WTC11 (cell line): ENCODE results near the gene GSTO2. TPM values are rescaled to one million over a fixed set of nuclear protein-coding genes. Genes with fewer than 3 reads are reported as not detected.

ENCODE experiments used
- ATAC-seq: fragments of 200-7000 bp; cut with Tn5 transposase; 2 replicates; pipeline ENCODE4 v1.10.0; 2021; ENCODE audit warnings: mild to moderate bottlenecking, moderate library complexity
- CTCF ChIA-PET: fragments of 300-600 bp; sonication (Branson Sonifier 250); formaldehyde crosslinking; loops from one replicate; lab custom pipeline; 2021; ENCODE audit warnings: antibody characterized with exemption; lab: Charles Lee
- POLR2A ChIA-PET: fragments of 350-600 bp; sonication (Branson Sonifier 250); formaldehyde crosslinking; loops from one replicate; lab custom pipeline; 2021; ENCODE audit warnings: antibody characterized with exemption; lab: Charles Lee
- DNase-seq: peaks from one replicate; pipeline ENCODE4 v3.0.0; 2021; ENCODE audit warnings: low spot score
- H3K27ac Mint-ChIP-seq: 2 replicates; pipeline ENCODE4 v1.8.0; 2021; ENCODE audit warnings: mixed read lengths
- H3K27me3 Mint-ChIP-seq: 2 replicates; pipeline ENCODE4 v1.8.0; 2021; ENCODE audit warnings: low read depth, mild to moderate bottlenecking, moderate library complexity, mixed read lengths
- H3K36me3 Mint-ChIP-seq: 2 replicates; pipeline ENCODE4 v1.8.0; 2021; ENCODE audit warnings: mixed read lengths
- H3K4me1 Mint-ChIP-seq: 2 replicates; pipeline ENCODE4 v1.8.0; 2022; ENCODE audit warnings: mixed read lengths
- H3K4me3 Mint-ChIP-seq: 2 replicates; pipeline ENCODE4 v1.8.0; 2021; ENCODE audit warnings: mild to moderate bottlenecking, moderate library complexity, mixed read lengths
- H3K9me3 Mint-ChIP-seq: 2 replicates; pipeline ENCODE4 v1.8.0; 2021; ENCODE audit warnings: mixed read lengths
- CTCF ChIP-seq: fragments of 200-600 bp; IDR thresholded peaks from 2 replicates; pipeline ENCODE4 v1.8.0; 2022; ENCODE audit warnings: antibody characterized with exemption
- FOXP1 ChIP-seq: sonication (generic); formaldehyde crosslinking; IDR thresholded peaks from 2 replicates; pipeline ENCODE4 v1.8.0; 2022; ENCODE audit warnings: missing genetic modification reagents, mild to moderate bottlenecking, moderate library complexity, borderline replicate concordance
- GTF2I ChIP-seq: fragments of 250-450 bp; sonication (Bioruptor Pico); conservative IDR thresholded peaks from 2 replicates; pipeline ENCODE4 v1.4.0; 2021; ENCODE audit warnings: mild to moderate bottlenecking
- IRF2 ChIP-seq: sonication (generic); formaldehyde crosslinking; IDR thresholded peaks from 2 replicates; pipeline ENCODE4 v1.8.0; 2022; ENCODE audit warnings: low read depth, missing genetic modification reagents, borderline replicate concordance
- JAZF1 ChIP-seq: fragments of 250-450 bp; sonication (Bioruptor Pico); IDR thresholded peaks from 2 replicates; pipeline ENCODE4 v1.9.0; 2021; ENCODE audit warnings: moderate library complexity, mild to moderate bottlenecking, inconsistent platforms
- MAX ChIP-seq: sonication (generic); formaldehyde crosslinking; IDR thresholded peaks from 2 replicates; pipeline ENCODE4 v1.8.0; 2022; ENCODE audit warnings: mild to moderate bottlenecking, missing genetic modification reagents
- NR2C2 ChIP-seq: sonication (generic); formaldehyde crosslinking; IDR thresholded peaks from 2 replicates; pipeline ENCODE4 v1.8.0; 2022; ENCODE audit warnings: mild to moderate bottlenecking, missing genetic modification reagents
- OVOL2 ChIP-seq: fragments of 250-450 bp; sonication (Bioruptor Pico); IDR thresholded peaks from 2 replicates; pipeline ENCODE4 v1.9.0; 2021; ENCODE audit warnings: mild to moderate bottlenecking, borderline replicate concordance
- RELA ChIP-seq: sonication (generic); formaldehyde crosslinking; IDR thresholded peaks from 2 replicates; pipeline ENCODE4 v1.8.1; 2022; ENCODE audit warnings: missing genetic modification reagents, mild to moderate bottlenecking, borderline replicate concordance
- SMAD4 ChIP-seq: sonication (generic); formaldehyde crosslinking; IDR thresholded peaks from 2 replicates; pipeline ENCODE4 v1.8.0; 2022; ENCODE audit warnings: mild to moderate bottlenecking, missing genetic modification reagents
- SP1 ChIP-seq: sonication (generic); formaldehyde crosslinking; conservative IDR thresholded peaks from 2 replicates; pipeline ENCODE4 v1.8.1; 2022; ENCODE audit warnings: missing genetic modification reagents
- TEAD4 ChIP-seq: sonication (generic); formaldehyde crosslinking; IDR thresholded peaks from 2 replicates; pipeline ENCODE4 v1.8.0; 2022; ENCODE audit warnings: mild to moderate bottlenecking, missing genetic modification reagents
- ZNF317 ChIP-seq: sonication (generic); formaldehyde crosslinking; IDR thresholded peaks from 2 replicates; pipeline ENCODE4 v1.8.1; 2023; ENCODE audit warnings: low read depth, mild to moderate bottlenecking, moderate library complexity, missing genetic modification reagents, borderline replicate concordance
- total RNA-seq: library from RNA; stranded (reverse); gene quantifications from 3 replicates; pipeline ENCODE4 v1.2.3, GENCODE V29; 2021
- TF ChIP-seq, protein P1 (sequence below): sonication (generic); formaldehyde crosslinking; IDR thresholded peaks from 2 replicates; pipeline ENCODE4 v1.8.1; 2022; ENCODE audit warnings: mild to moderate bottlenecking, moderate library complexity, missing genetic modification reagents
- TF ChIP-seq, protein P2 (sequence below): fragments of 250-450 bp; sonication (Bioruptor Pico); IDR thresholded peaks from 2 replicates; pipeline ENCODE4 v1.9.0; 2021; ENCODE audit warnings: mild to moderate bottlenecking
- TF ChIP-seq, protein P3 (sequence below): fragments of 250-450 bp; sonication (Bioruptor Pico); IDR thresholded peaks from 2 replicates; pipeline ENCODE4 v1.9.0; 2021; ENCODE audit warnings: mild to moderate bottlenecking, borderline replicate concordance
- TF ChIP-seq, protein P4 (sequence below): sonication (generic); formaldehyde crosslinking; conservative IDR thresholded peaks from 2 replicates; pipeline ENCODE4 v1.8.1; 2022; ENCODE audit warnings: mild to moderate bottlenecking, missing genetic modification reagents
- TF ChIP-seq, protein P5 (sequence below): sonication (generic); formaldehyde crosslinking; IDR thresholded peaks from 2 replicates; pipeline ENCODE4 v1.8.0; 2023; ENCODE audit warnings: missing genetic modification reagents, mild to moderate bottlenecking, borderline replicate concordance
- TF ChIP-seq, protein P6 (sequence below): sonication (generic); formaldehyde crosslinking; IDR thresholded peaks from 2 replicates; pipeline ENCODE4 v1.8.0; 2023; ENCODE audit warnings: mild to moderate bottlenecking, missing genetic modification reagents

GSTO2 gene
- total RNA-seq, 1 experiment from 2014 or later, result 10.7 TPM

- DNase-seq, result no peak
- Mint-ChIP-seq H3K4me1 (peaks cover 43% of the 10 kb centered on the region), H3K27ac (no peak overlapping the region), H3K4me3 (no peak overlapping the region; the same call in 1 of the 2 replicates), H3K9me3 (peaks cover 38% of the 10 kb centered on the region), H3K27me3 (peaks cover 16% of the 10 kb centered on the region)
- CTCF ChIA-PET, result interaction anchor here (1.0 kb wide), 1 partner anchor 41 kb away, joined by 3 read pairs; no protein-coding TSS in a partner anchor
- TF ChIP-seq GTF2I (CRISPR knock-in tag) (no peak), IRF2 (CRISPR knock-in tag) (no peak)
- TF ChIP-seq, all 79 proteins: peak for 0
- H3K36me3 Mint-ChIP-seq, result peaks cover 7% of the 10 kb centered on the region; the same call in 1 of the 2 replicates
- POLR2A ChIA-PET, result no interaction called here
- no peak for ATAC-seq
These were observed 18.6 kb upstream of the GSTO2 start for GRCh38 chr10:104250371-104250770.

- Mint-ChIP-seq H3K27me3 (peaks cover 16% of the 10 kb centered on the region), H3K9me3 (peaks cover 29% of the 10 kb centered on the region), H3K4me3 (no peak overlapping the region), H3K27ac (no peak overlapping the region), H3K4me1 (peaks cover 53% of the 10 kb centered on the region), H3K36me3 (peaks cover 7% of the 10 kb centered on the region; the same call in 1 of the 2 replicates)
- no peak for ATAC-seq
- TF ChIP-seq, protein P1, sequence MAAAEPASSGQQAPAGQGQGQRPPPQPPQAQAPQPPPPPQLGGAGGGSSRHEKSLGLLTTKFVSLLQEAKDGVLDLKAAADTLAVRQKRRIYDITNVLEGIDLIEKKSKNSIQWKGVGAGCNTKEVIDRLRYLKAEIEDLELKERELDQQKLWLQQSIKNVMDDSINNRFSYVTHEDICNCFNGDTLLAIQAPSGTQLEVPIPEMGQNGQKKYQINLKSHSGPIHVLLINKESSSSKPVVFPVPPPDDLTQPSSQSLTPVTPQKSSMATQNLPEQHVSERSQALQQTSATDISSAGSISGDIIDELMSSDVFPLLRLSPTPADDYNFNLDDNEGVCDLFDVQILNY (CRISPR knock-in tag), result no peak
- TF ChIP-seq, protein P2, sequence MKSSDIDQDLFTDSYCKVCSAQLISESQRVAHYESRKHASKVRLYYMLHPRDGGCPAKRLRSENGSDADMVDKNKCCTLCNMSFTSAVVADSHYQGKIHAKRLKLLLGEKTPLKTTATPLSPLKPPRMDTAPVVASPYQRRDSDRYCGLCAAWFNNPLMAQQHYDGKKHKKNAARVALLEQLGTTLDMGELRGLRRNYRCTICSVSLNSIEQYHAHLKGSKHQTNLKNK (CRISPR knock-in tag), result no peak
- TF ChIP-seq ZNF317 (CRISPR knock-in tag), result no peak
- no peak for TF ChIP-seq MAX (CRISPR knock-in tag)
- no peak for TF ChIP-seq CTCF
- TF ChIP-seq SMAD4 (CRISPR knock-in tag), result no peak
- TF ChIP-seq, protein P3, sequence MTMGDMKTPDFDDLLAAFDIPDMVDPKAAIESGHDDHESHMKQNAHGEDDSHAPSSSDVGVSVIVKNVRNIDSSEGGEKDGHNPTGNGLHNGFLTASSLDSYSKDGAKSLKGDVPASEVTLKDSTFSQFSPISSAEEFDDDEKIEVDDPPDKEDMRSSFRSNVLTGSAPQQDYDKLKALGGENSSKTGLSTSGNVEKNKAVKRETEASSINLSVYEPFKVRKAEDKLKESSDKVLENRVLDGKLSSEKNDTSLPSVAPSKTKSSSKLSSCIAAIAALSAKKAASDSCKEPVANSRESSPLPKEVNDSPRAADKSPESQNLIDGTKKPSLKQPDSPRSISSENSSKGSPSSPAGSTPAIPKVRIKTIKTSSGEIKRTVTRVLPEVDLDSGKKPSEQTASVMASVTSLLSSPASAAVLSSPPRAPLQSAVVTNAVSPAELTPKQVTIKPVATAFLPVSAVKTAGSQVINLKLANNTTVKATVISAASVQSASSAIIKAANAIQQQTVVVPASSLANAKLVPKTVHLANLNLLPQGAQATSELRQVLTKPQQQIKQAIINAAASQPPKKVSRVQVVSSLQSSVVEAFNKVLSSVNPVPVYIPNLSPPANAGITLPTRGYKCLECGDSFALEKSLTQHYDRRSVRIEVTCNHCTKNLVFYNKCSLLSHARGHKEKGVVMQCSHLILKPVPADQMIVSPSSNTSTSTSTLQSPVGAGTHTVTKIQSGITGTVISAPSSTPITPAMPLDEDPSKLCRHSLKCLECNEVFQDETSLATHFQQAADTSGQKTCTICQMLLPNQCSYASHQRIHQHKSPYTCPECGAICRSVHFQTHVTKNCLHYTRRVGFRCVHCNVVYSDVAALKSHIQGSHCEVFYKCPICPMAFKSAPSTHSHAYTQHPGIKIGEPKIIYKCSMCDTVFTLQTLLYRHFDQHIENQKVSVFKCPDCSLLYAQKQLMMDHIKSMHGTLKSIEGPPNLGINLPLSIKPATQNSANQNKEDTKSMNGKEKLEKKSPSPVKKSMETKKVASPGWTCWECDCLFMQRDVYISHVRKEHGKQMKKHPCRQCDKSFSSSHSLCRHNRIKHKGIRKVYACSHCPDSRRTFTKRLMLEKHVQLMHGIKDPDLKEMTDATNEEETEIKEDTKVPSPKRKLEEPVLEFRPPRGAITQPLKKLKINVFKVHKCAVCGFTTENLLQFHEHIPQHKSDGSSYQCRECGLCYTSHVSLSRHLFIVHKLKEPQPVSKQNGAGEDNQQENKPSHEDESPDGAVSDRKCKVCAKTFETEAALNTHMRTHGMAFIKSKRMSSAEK (CRISPR knock-in tag), result no peak
- TF ChIP-seq IRF2 (CRISPR knock-in tag), result no peak
- TF ChIP-seq, protein P4, sequence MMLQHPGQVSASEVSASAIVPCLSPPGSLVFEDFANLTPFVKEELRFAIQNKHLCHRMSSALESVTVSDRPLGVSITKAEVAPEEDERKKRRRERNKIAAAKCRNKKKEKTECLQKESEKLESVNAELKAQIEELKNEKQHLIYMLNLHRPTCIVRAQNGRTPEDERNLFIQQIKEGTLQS (CRISPR knock-in tag), result no peak
- no peak for TF ChIP-seq TEAD4 (CRISPR knock-in tag)
- no peak for TF ChIP-seq NR2C2 (CRISPR knock-in tag)
- TF ChIP-seq, protein P5, sequence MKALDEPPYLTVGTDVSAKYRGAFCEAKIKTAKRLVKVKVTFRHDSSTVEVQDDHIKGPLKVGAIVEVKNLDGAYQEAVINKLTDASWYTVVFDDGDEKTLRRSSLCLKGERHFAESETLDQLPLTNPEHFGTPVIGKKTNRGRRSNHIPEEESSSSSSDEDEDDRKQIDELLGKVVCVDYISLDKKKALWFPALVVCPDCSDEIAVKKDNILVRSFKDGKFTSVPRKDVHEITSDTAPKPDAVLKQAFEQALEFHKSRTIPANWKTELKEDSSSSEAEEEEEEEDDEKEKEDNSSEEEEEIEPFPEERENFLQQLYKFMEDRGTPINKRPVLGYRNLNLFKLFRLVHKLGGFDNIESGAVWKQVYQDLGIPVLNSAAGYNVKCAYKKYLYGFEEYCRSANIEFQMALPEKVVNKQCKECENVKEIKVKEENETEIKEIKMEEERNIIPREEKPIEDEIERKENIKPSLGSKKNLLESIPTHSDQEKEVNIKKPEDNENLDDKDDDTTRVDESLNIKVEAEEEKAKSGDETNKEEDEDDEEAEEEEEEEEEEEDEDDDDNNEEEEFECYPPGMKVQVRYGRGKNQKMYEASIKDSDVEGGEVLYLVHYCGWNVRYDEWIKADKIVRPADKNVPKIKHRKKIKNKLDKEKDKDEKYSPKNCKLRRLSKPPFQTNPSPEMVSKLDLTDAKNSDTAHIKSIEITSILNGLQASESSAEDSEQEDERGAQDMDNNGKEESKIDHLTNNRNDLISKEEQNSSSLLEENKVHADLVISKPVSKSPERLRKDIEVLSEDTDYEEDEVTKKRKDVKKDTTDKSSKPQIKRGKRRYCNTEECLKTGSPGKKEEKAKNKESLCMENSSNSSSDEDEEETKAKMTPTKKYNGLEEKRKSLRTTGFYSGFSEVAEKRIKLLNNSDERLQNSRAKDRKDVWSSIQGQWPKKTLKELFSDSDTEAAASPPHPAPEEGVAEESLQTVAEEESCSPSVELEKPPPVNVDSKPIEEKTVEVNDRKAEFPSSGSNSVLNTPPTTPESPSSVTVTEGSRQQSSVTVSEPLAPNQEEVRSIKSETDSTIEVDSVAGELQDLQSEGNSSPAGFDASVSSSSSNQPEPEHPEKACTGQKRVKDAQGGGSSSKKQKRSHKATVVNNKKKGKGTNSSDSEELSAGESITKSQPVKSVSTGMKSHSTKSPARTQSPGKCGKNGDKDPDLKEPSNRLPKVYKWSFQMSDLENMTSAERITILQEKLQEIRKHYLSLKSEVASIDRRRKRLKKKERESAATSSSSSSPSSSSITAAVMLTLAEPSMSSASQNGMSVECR (CRISPR knock-in tag), result no peak
- TF ChIP-seq, protein P6, sequence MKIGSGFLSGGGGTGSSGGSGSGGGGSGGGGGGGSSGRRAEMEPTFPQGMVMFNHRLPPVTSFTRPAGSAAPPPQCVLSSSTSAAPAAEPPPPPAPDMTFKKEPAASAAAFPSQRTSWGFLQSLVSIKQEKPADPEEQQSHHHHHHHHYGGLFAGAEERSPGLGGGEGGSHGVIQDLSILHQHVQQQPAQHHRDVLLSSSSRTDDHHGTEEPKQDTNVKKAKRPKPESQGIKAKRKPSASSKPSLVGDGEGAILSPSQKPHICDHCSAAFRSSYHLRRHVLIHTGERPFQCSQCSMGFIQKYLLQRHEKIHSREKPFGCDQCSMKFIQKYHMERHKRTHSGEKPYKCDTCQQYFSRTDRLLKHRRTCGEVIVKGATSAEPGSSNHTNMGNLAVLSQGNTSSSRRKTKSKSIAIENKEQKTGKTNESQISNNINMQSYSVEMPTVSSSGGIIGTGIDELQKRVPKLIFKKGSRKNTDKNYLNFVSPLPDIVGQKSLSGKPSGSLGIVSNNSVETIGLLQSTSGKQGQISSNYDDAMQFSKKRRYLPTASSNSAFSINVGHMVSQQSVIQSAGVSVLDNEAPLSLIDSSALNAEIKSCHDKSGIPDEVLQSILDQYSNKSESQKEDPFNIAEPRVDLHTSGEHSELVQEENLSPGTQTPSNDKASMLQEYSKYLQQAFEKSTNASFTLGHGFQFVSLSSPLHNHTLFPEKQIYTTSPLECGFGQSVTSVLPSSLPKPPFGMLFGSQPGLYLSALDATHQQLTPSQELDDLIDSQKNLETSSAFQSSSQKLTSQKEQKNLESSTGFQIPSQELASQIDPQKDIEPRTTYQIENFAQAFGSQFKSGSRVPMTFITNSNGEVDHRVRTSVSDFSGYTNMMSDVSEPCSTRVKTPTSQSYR, result no peak
- TF ChIP-seq RELA, result no peak
- no peak for TF ChIP-seq OVOL2
- TF ChIP-seq FOXP1 (CRISPR knock-in tag), result no peak
- TF ChIP-seq JAZF1 (CRISPR knock-in tag), result no peak
- no peak for TF ChIP-seq SP1 (CRISPR knock-in tag)
- TF ChIP-seq, all 79 proteins: peak for 0
- ChIA-PET POLR2A (no interaction called here), CTCF (no interaction called here)
- no peak for DNase-seq
These were observed 17.5 kb upstream of the GSTO2 start for GRCh38 chr10:104251443-104251842.
